Measurements from ENCODE around the gene MZB1. TPM values are rescaled to one million over a fixed set of nuclear protein-coding genes. Genes with fewer than 3 reads are reported as not detected.
"Not testable (repeated sequence)": the region's sequence is repeated elsewhere in the genome, so short reads cannot be mapped to it uniquely, and the experiment has no call there.

MZB1 gene
- total RNA-seq, 1 donor from 2014 or later: 0.71 TPM

- ATAC-seq (no peak), DNase-seq (ENCODE audit: low spot score) (no peak)
- intact Hi-C loops (cut with DNase I): no loop called here
Observed at GRCh38 chr5:139381837-139382761, 7.6 kb downstream of the MZB1 start.

GRCh38 chr5:139379626-139380449 is 9.9 kb downstream of the MZB1 start:
- intact Hi-C loops (cut with DNase I): no loop called here
- ATAC-seq (no peak), DNase-seq (ENCODE audit: low spot score) (no peak)

GRCh38 chr5:139378941-139379361 is 10.8 kb downstream of the MZB1 start:
- DNase-seq (ENCODE audit: low spot score) (peak; percentile 21), ATAC-seq (no peak)
- intact Hi-C loops (cut with DNase I): no loop called here

GRCh38 chr5:139378101-139378825 is 11.4 kb downstream of the MZB1 start:
- intact Hi-C loops (cut with DNase I): no loop called here
- DNase-seq (ENCODE audit: low spot score) (peak; percentile 59), ATAC-seq (no peak)

GRCh38 chr5:139377226-139377625 is 12.5 kb downstream of the MZB1 start:
- DNase-seq (ENCODE audit: low spot score): peak; percentile 28
- intact Hi-C loops (cut with DNase I): no loop called here
- no peak for ATAC-seq

GRCh38 chr5:139376364-139376763 is 13.3 kb downstream of the MZB1 start:
- ATAC-seq (no peak), DNase-seq (ENCODE audit: low spot score) (no peak)
- intact Hi-C loops (cut with DNase I): no loop called here

- intact Hi-C loops (cut with DNase I): no loop called here
- DNase-seq (ENCODE audit: low spot score): no peak
- ATAC-seq: no peak
Observed at GRCh38 chr5:139374909-139375308, 14.8 kb downstream of the MZB1 start.

- intact Hi-C loops (cut with DNase I): no loop called here
- DNase-seq (ENCODE audit: low spot score) (peak; percentile 35), ATAC-seq (no peak)
Observed at GRCh38 chr5:139371482-139372435, 18.0 kb downstream of the MZB1 start.

GRCh38 chr5:139369181-139369580 is 20.5 kb downstream of the MZB1 start:
- ATAC-seq (no peak), DNase-seq (ENCODE audit: low spot score) (no peak)
- intact Hi-C loops (cut with DNase I): no loop called here

- DNase-seq (ENCODE audit: low spot score) (no peak), ATAC-seq (no peak)
- intact Hi-C loops (cut with DNase I): no loop called here
Observed at GRCh38 chr5:139368613-139369012, 21.1 kb downstream of the MZB1 start.

GRCh38 chr5:139364466-139364865 is 25.2 kb downstream of the MZB1 start:
- DNase-seq (ENCODE audit: low spot score) (no peak), ATAC-seq (no peak)
- intact Hi-C loops (cut with DNase I): no loop called here

GRCh38 chr5:139363937-139364336 is 25.8 kb downstream of the MZB1 start:
- intact Hi-C loops (cut with DNase I): no loop called here
- ATAC-seq: no peak
- no peak for DNase-seq (ENCODE audit: low spot score)

- DNase-seq (ENCODE audit: low spot score) (no peak), ATAC-seq (no peak)
- intact Hi-C loops (cut with DNase I): no loop called here
Observed at GRCh38 chr5:139361835-139362429, 27.8 kb downstream of the MZB1 start.

- DNase-seq (ENCODE audit: low spot score) (no peak), ATAC-seq (no peak)
- intact Hi-C loops (cut with DNase I): no loop called here
Observed at GRCh38 chr5:139360384-139360783, 29.3 kb downstream of the MZB1 start.

- DNase-seq (ENCODE audit: low spot score): no peak
- intact Hi-C loops (cut with DNase I): loop anchor here (10.0 kb wide), 1 partner anchor 433 kb away; no protein-coding TSS in a partner anchor
- no peak for ATAC-seq
Observed at GRCh38 chr5:139358064-139358463, 31.6 kb downstream of the MZB1 start.

GRCh38 chr5:139355900-139356299 is 33.8 kb downstream of the MZB1 start:
- not testable (repeated sequence) for ATAC-seq; DNase-seq (ENCODE audit: low spot score)
- intact Hi-C loops (cut with DNase I): loop anchor here (10.0 kb wide), 1 partner anchor 431 kb away; no protein-coding TSS in a partner anchor

- DNase-seq (ENCODE audit: low spot score): no peak
- no peak for ATAC-seq
- intact Hi-C loops (cut with DNase I): loop anchor here (10.0 kb wide), 1 partner anchor 429 kb away; no protein-coding TSS in a partner anchor
Observed at GRCh38 chr5:139354186-139354585, 35.5 kb downstream of the MZB1 start.

- DNase-seq (ENCODE audit: low spot score); intact Hi-C loops (cut with DNase I); ATAC-seq: not testable (repeated sequence)
Observed at GRCh38 chr5:139347863-139348262, 41.9 kb downstream of the MZB1 start.

Data from sciatic nerve (tissue), 2 donors.